Mucosa of descending colon (tissue), 3 donors: Measurements from ENCODE around the gene GPR107. TPM values are rescaled to one million over a fixed set of nuclear protein-coding genes. Genes with fewer than 3 reads are reported as not detected.

Experiments
- ATAC-seq: fragments of 200-7000 bp; cut with Tn5 transposase; one replicate; pipeline ENCODE4 v1.9.1; 2020; ENCODE audit warnings: mild to moderate bottlenecking, moderate library complexity
- DNase-seq, 3 donors: peaks; one replicate each; pipeline ENCODE4 v3.0.0-alpha.2; 2020
- H3K36me3 ChIP-seq: fragments of 200-600 bp; one replicate; pipeline ENCODE4 v1.8.0; 2021; ENCODE audit warnings: low read depth, mild to moderate bottlenecking
- H3K4me1 ChIP-seq: fragments of 200-600 bp; one replicate; pipeline ENCODE4 v1.8.0; 2021; ENCODE audit warnings: low read depth, mild to moderate bottlenecking
- H3K4me3 ChIP-seq: fragments of 200-600 bp; one replicate; pipeline ENCODE4 v1.8.0; 2021; ENCODE audit warnings: mild to moderate bottlenecking
- H3K9me3 ChIP-seq: fragments of 200-600 bp; one replicate; pipeline ENCODE4 v1.8.0; 2021; ENCODE audit warnings: mild to moderate bottlenecking
- intact Hi-C, 2 donors: fragments of 100-400 bp; cut with DNase I in 1 of 2; cut with micrococcal nuclease in 1 of 2; formaldehyde crosslinking; loops; one replicate each; pipeline versions ENCODE4 v1.11.0 to v1.11.1; 2022; cut with DNase I, micrococcal nuclease
- total RNA-seq, 3 donors: library from RNA; stranded (reverse); fragmentation: NEBNext Ultra II Directional in 2 of 3; extraction: Animal tissue kit (Norgen Biotek cat#: 25700) in 2 of 3; gene quantifications; one replicate each; pipeline versions ENCODE4 v1.2.1 to v1.2.4, GENCODE V29; 2021 to 2023
- TF ChIP-seq, protein P1 (sequence below): fragments of 200-600 bp; IDR thresholded peaks from one replicate; pipeline ENCODE4 v1.8.0; 2022; ENCODE audit warnings: antibody characterized with exemption, mild to moderate bottlenecking
- donor health status: DM: no; HTN: no; CAD: no; lungs with moderate emphysema.
- donor health status: DM: no; HTN: no; CAD: no.
- donor health status: DM: no; HTN: yes; CAD: no.

The GPR107 gene
- total RNA-seq, 3 donors from 2014 or later = 39.7 to 50.1 (median 49.1) TPM

DNA sequence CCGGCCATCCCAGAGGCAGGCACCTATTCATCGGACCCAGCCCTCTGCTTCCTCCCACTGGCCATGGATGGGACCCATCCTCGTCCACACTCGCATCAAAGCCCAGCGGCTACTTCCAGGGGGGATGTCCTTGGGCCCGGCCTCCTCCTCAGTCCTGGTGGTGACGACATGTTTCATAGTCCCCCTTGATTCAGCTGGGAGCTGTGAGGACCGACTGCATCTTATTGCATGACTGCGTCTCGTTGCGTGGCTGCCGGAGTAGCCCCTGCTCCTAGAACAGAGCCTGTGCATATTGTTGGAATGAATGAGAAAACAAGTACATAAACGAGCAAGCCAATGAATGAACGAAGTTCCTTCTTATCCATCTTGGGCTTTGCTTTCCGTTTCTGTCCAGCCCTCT is 131.3 kb downstream of the GPR107 start:
- no peak overlapping the region for H3K4me3 ChIP-seq
- peaks cover 19% of the 10 kb centered on the region for H3K4me1 ChIP-seq
- H3K36me3 ChIP-seq = no peaks in the 10 kb centered on the region
- ATAC-seq (no peak), DNase-seq (no peak)
- intact Hi-C loops = no loop called here
- TF ChIP-seq, protein P1, sequence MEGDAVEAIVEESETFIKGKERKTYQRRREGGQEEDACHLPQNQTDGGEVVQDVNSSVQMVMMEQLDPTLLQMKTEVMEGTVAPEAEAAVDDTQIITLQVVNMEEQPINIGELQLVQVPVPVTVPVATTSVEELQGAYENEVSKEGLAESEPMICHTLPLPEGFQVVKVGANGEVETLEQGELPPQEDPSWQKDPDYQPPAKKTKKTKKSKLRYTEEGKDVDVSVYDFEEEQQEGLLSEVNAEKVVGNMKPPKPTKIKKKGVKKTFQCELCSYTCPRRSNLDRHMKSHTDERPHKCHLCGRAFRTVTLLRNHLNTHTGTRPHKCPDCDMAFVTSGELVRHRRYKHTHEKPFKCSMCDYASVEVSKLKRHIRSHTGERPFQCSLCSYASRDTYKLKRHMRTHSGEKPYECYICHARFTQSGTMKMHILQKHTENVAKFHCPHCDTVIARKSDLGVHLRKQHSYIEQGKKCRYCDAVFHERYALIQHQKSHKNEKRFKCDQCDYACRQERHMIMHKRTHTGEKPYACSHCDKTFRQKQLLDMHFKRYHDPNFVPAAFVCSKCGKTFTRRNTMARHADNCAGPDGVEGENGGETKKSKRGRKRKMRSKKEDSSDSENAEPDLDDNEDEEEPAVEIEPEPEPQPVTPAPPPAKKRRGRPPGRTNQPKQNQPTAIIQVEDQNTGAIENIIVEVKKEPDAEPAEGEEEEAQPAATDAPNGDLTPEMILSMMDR = no peak
- H3K9me3 ChIP-seq = no peaks in the 10 kb centered on the region

DNA sequence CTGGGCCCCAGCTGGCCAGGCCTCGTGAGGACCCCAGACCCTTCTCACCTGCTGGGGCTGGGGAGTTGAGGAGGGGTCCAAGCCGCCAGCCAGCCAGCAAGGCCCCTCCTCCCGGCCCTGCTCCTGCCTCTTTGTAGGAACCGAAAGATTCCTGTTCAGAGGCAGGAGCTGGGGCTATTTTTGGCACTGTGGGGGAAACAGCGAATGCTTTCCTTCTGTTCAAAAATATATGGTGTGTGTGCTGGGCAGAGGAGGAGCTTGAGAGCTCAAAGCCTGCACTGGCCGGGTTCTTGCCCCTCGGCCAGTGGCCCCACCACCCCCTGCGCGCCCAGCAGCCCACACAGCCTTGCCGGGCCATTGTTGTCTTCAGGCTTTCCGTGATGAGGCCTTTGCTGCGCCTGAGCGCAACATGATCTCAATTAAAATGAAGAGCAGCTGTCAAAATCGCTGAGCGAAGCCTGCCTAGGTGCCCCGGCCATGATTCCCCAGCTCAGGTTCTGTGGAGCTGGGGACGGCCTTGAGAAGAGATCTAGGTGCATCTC is 131.9 kb downstream of the GPR107 start:
- peaks cover 19% of the 10 kb centered on the region for H3K4me1 ChIP-seq
- no peak overlapping the region for H3K4me3 ChIP-seq
- no peaks in the 10 kb centered on the region for H3K9me3 ChIP-seq
- TF ChIP-seq, protein P1 = no peak
- intact Hi-C loops = no loop called here
- H3K36me3 ChIP-seq = no peaks in the 10 kb centered on the region
- ATAC-seq (no peak), DNase-seq (no peak)

DNA sequence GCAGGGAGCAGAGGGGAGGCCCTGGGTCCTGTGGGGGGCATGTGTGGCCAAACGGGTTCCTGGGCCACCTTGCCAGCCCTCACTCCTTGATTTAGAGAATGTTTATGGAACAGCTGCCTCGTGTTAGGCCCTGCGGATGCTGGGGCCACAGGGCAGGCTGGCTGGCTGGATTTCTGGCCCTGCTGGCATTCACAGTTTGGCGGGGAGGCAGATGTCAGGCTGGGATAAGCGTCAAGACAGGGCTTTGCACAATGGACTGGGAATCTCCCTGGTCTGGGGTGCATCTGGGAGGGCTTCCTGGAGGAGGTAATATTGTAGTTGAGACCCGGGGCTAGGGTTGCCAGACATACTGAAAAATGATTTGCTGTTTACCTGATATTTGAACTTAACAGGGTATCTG is 132.3 kb downstream of the GPR107 start:
- TF ChIP-seq, protein P1 = no peak
- no peak for ATAC-seq

DNA sequence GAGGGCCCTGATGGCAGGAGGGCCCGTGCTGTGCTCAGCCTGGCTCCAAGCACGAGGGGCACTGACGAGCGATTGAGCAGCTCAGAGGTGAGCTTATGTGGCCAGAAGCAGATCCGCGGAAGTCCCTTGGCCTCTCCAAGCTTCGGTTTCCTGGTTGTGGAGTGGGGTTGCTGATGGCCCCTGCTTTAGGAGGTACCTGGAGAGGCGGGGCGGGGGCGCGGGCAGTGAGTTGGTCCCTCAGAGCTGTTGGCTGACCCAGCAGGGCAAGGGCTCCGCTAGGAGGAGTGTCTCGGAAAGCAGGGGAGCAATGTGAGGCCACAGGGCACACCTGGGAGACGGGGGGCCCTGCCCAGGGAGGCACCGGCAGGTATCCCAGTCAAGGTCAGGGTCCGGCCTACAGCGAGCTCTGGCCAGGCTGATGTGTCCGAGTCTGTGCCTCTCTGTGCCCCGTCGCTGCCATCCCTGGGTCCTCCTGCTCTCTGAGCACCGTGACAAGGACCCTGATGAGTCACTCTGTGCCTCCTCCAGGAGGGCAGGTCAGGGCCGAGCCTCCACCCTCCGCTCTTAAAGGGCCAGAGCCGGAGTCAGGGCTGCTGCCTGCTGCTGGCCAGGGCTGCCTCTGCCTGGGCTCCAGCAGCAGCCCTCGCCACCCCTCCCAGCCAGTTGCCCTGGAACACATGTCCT is 133.3 kb downstream of the GPR107 start:
- H3K4me3 ChIP-seq = no peak overlapping the region
- DNase-seq = peak; percentile 76 to 85 (median 80)
- no peaks in the 10 kb centered on the region for H3K9me3 ChIP-seq
- TF ChIP-seq, protein P1 = no peak
- no peaks in the 10 kb centered on the region for H3K36me3 ChIP-seq
- ATAC-seq = peak; percentile 96
- H3K4me1 ChIP-seq = peaks cover 16% of the 10 kb centered on the region
- intact Hi-C loops = no loop called here

More for the DNA sequence above, 132.3 kb downstream of the GPR107 start:
- H3K4me1 ChIP-seq = peaks cover 19% of the 10 kb centered on the region
- no peaks in the 10 kb centered on the region for H3K9me3 ChIP-seq
- no peaks in the 10 kb centered on the region for H3K36me3 ChIP-seq
- H3K4me3 ChIP-seq = no peak overlapping the region
- DNase-seq = no peak
- intact Hi-C loops = no loop called here

DNA sequence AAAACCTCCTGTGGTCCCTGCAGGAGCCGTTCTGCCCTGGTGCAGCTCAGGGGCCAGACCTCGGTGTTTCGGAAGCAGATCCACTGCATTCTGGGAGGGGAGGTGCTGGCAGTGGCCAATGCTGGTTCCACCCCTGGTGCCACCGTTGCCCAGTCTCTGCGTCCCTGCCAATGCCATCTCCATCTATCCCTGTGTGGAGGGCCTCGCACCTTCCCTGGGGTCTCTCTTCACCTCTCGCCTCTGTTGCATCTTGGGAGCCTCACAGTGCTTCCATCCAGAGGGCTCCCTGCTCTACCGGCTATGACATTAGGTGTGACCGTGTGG is 133.8 kb downstream of the GPR107 start:
- TF ChIP-seq, protein P1 = no peak
- no peak for DNase-seq
- intact Hi-C loops = no loop called here
- Histone ChIP-seq H3K4me1 (peaks cover 11% of the 10 kb centered on the region), H3K9me3 (no peaks in the 10 kb centered on the region), H3K36me3 (no peaks in the 10 kb centered on the region), H3K4me3 (no peak overlapping the region)
- peak; percentile 46 for ATAC-seq
